Skeletal muscle cell (primary cell): ENCODE measurements around the gene ENTREP3.
A peak's percentile ranks its signal among the peaks of the same experiment; 100 is the strongest.

Source experiments
- DNase-seq: peaks from one replicate; pipeline ENCODE4 v3.0.0-alpha.2; 2010; ENCODE audit warnings: low read depth
- H3K4me3 ChIP-seq: 2 replicates; pipeline ENCODE4 v1.5.1; 2011; ENCODE audit warnings: low read depth, mild to moderate bottlenecking, control low read depth, low read length, moderate library complexity

Gene ENTREP3

GRCh38 chr1:155208541-155209311 lies 46.6 kb downstream of the ENTREP3 start, which contains the start of gene MTX1:
MTX1 (plus strand) TSS chr1:155208695; CDS start chr1:155208805, 110 bp downstream.
- peak; percentile 46 for DNase-seq
- H3K4me3 ChIP-seq = peak within 1 kb of the TSS; percentile 89

GRCh38 chr1:155207806-155208540 lies 47.3 kb downstream of the ENTREP3 start, which contains the start of gene THBS3:
THBS3 (minus strand) TSS chr1:155207897; CDS start chr1:155207876, 21 bp downstream.
- peak within 1 kb of the TSS; percentile 89 for H3K4me3 ChIP-seq
- no peak for DNase-seq

GRCh38 chr1:155206891-155207805 lies 48.1 kb downstream of the ENTREP3 start:
- peak overlapping the region; percentile 89 for H3K4me3 ChIP-seq
- no peak for DNase-seq

GRCh38 chr1:155205969-155206593 lies 49.2 kb downstream of the ENTREP3 start:
- no peak for DNase-seq
- no peak overlapping the region for H3K4me3 ChIP-seq

GRCh38 chr1:155205035-155205434 lies 50.2 kb downstream of the ENTREP3 start:
- no peak overlapping the region for H3K4me3 ChIP-seq
- no peak for DNase-seq

GRCh38 chr1:155202731-155203515 lies 52.4 kb downstream of the ENTREP3 start:
- no peak overlapping the region for H3K4me3 ChIP-seq
- DNase-seq = no peak

- no peak overlapping the region for H3K4me3 ChIP-seq
- DNase-seq = no peak
These were observed 53.1 kb downstream of the ENTREP3 start for GRCh38 chr1:155202198-155202597.

- no peak for DNase-seq
- H3K4me3 ChIP-seq = no peak overlapping the region
These were observed 54.4 kb downstream of the ENTREP3 start for GRCh38 chr1:155200920-155201319.

GRCh38 chr1:155199792-155200191 lies 55.5 kb downstream of the ENTREP3 start:
- no peak overlapping the region for H3K4me3 ChIP-seq
- no peak for DNase-seq

GRCh38 chr1:155198547-155198906 lies 56.8 kb downstream of the ENTREP3 start:
- DNase-seq = no peak
- H3K4me3 ChIP-seq = no peak overlapping the region

- no peak for DNase-seq
- H3K4me3 ChIP-seq = no peak overlapping the region
These were observed 57.3 kb downstream of the ENTREP3 start for GRCh38 chr1:155197901-155198546.
